CD4-positive, alpha-beta T cell (primary cell): ENCODE measurements around the gene BTRC. TPM values are rescaled to one million over a fixed set of nuclear protein-coding genes. Genes with fewer than 3 reads are reported as not detected.

ENCODE experiments used
- ATAC-seq: fragments of 200-7000 bp; cut with Tn5 transposase; one replicate; pipeline ENCODE4 v1.10.0; 2022; ENCODE audit warnings: mild to moderate bottlenecking; ENCODE audit not compliant: poor library complexity
- CTCF ChIA-PET: fragments of 350-600 bp; sonication (Branson Sonifier 250); formaldehyde crosslinking; loops from one replicate; lab custom pipeline; 2021; ENCODE audit warnings: antibody characterized with exemption, inconsistent platforms; lab: Charles Lee
- POLR2A ChIA-PET: fragments of 350-600 bp; sonication (Branson Sonifier 250); formaldehyde crosslinking; loops from one replicate; lab custom pipeline; 2021; ENCODE audit warnings: antibody characterized with exemption, inconsistent platforms; lab: Charles Lee
- DNase-seq, 14 experiments: peaks; one replicate each; pipeline ENCODE4 v3.0.0-alpha.2; 2013 to 2020; ENCODE audit warnings: mixed read lengths in 2 of 14
- H3K27ac ChIP-seq, 2 donors: one replicate each; pipeline versions ENCODE4 v1.5.1 to v1.7.0; 2013; ENCODE audit warnings: low read length in 2 of 2, low read depth in 1 of 2, mild to moderate bottlenecking in 1 of 2
- H3K27me3 ChIP-seq, 2 experiments: 1 replicate in 1 of 2; 2 replicates in 1 of 2; pipeline versions ENCODE4 v1.6.1 to v1.7.0; 2013; ENCODE audit warnings: low read length in 2 of 2, control low read depth in 1 of 2, mild to moderate bottlenecking in 1 of 2, moderate library complexity in 1 of 2; ENCODE audit not compliant: insufficient read depth in 2 of 2, control insufficient read depth in 1 of 2
- H3K36me3 ChIP-seq: one replicate; pipeline ENCODE4 v1.6.1; 2013; ENCODE audit warnings: low read length, control low read depth; ENCODE audit not compliant: insufficient read depth
- H3K4me1 ChIP-seq: one replicate; pipeline ENCODE4 v1.6.1; 2013; ENCODE audit warnings: low read length, control low read depth; ENCODE audit not compliant: insufficient read depth
- H3K4me3 ChIP-seq: one replicate; pipeline ENCODE4 v1.5.1; 2013; ENCODE audit warnings: mild to moderate bottlenecking, low read length, moderate library complexity
- H3K9me3 ChIP-seq, 2 experiments: 1 replicate in 1 of 2; 2 replicates in 1 of 2; pipeline versions ENCODE4 v1.6.1 to v1.7.0; 2013; ENCODE audit warnings: low read length in 2 of 2, mild to moderate bottlenecking in 2 of 2, control low read depth in 1 of 2, moderate library complexity in 1 of 2; ENCODE audit not compliant: control insufficient read depth in 1 of 2, insufficient read depth in 1 of 2
- H3K27ac Mint-ChIP-seq: one replicate; pipeline ENCODE4 v1.8.0; 2020; ENCODE audit warnings: mixed read lengths
- H3K27me3 Mint-ChIP-seq: one replicate; pipeline ENCODE4 v1.8.0; 2021; ENCODE audit warnings: mixed read lengths
- H3K36me3 Mint-ChIP-seq: one replicate; pipeline ENCODE4 v1.8.0; 2021; ENCODE audit warnings: low read depth, mixed read lengths
- H3K4me1 Mint-ChIP-seq: one replicate; pipeline ENCODE4 v1.8.0; 2021; ENCODE audit warnings: low read depth, mixed read lengths
- H3K4me3 Mint-ChIP-seq: one replicate; pipeline ENCODE4 v1.8.0; 2020; ENCODE audit warnings: mild to moderate bottlenecking, mixed read lengths
- H3K9me3 Mint-ChIP-seq: one replicate; pipeline ENCODE4 v1.8.0; 2020; ENCODE audit warnings: mixed read lengths
- intact Hi-C, 2 experiments: fragments of 100-400 bp; cut with DNase I in 1 of 2; cut with micrococcal nuclease in 1 of 2; formaldehyde crosslinking; loops; one replicate each; pipeline versions ENCODE4 v1.15.1 to v1.9.0; 2023 to 2025; cut with DNase I, micrococcal nuclease
- total RNA-seq, 174 experiments: library from RNA in 2 of 174; stranded (reverse) in 2 of 174; gene quantifications; one replicate each; pipeline ENCODE4 v1.2.3 and lab custom pipeline; 2021 to 2026
- TF ChIP-seq, protein P1 (sequence below): fragments of 200-600 bp; IDR thresholded peaks from one replicate; pipeline ENCODE4 v1.8.0; 2022; ENCODE audit warnings: antibody characterized with exemption, mild to moderate bottlenecking

BTRC gene
- total RNA-seq, 2 experiments from 2014 or later, result 13.1 to 13.2 TPM

DNA sequence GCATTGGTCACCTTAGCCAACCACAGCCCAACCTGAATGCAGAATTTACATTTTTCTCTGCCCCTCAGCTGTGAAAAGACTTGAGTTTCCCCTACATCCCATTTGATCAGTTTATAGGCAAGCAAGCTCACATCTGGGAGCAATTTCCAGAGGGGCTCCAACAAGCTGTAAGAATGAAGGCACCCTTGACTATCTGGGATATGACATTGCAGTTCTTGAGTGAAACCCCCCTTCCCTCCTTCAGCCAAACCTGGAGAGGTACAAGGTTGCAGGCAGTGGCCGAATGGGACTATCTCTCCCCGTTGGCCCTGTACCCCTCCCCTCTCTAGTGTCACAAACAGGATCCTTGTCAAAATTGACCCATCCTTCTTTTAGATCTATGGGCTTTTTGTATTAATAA lies 203.6 kb downstream of the BTRC start:
- Histone ChIP-seq H3K4me1 (peaks cover 19% of the 10 kb centered on the region), H3K36me3 (peaks cover 5% of the 10 kb centered on the region), H3K9me3 (peaks cover 0 to 8% of the 10 kb centered on the region in 2 experiments), H3K27ac (no peak overlapping the region), H3K27me3 (peaks cover 0 to 2% of the 10 kb centered on the region in 2 experiments), H3K4me3 (no peak overlapping the region)
- no peaks in the 10 kb centered on the region for H3K27me3 Mint-ChIP-seq
- no peak overlapping the region for H3K4me3 Mint-ChIP-seq
- no peak overlapping the region for H3K27ac Mint-ChIP-seq
- ChIA-PET CTCF (interaction anchor here (1.2 kb wide), 1 partner anchor 12 kb away, joined by 3 read pairs; no protein-coding TSS in a partner anchor), POLR2A (no interaction called here)
- DNase-seq (no peak), ATAC-seq (no peak)
- TF ChIP-seq, protein P1, sequence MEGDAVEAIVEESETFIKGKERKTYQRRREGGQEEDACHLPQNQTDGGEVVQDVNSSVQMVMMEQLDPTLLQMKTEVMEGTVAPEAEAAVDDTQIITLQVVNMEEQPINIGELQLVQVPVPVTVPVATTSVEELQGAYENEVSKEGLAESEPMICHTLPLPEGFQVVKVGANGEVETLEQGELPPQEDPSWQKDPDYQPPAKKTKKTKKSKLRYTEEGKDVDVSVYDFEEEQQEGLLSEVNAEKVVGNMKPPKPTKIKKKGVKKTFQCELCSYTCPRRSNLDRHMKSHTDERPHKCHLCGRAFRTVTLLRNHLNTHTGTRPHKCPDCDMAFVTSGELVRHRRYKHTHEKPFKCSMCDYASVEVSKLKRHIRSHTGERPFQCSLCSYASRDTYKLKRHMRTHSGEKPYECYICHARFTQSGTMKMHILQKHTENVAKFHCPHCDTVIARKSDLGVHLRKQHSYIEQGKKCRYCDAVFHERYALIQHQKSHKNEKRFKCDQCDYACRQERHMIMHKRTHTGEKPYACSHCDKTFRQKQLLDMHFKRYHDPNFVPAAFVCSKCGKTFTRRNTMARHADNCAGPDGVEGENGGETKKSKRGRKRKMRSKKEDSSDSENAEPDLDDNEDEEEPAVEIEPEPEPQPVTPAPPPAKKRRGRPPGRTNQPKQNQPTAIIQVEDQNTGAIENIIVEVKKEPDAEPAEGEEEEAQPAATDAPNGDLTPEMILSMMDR, result no peak
- peaks cover 26% of the 10 kb centered on the region for H3K36me3 Mint-ChIP-seq
- peaks cover 23% of the 10 kb centered on the region for H3K4me1 Mint-ChIP-seq
- no peaks in the 10 kb centered on the region for H3K9me3 Mint-ChIP-seq
- intact Hi-C loops, result no loop called here

DNA sequence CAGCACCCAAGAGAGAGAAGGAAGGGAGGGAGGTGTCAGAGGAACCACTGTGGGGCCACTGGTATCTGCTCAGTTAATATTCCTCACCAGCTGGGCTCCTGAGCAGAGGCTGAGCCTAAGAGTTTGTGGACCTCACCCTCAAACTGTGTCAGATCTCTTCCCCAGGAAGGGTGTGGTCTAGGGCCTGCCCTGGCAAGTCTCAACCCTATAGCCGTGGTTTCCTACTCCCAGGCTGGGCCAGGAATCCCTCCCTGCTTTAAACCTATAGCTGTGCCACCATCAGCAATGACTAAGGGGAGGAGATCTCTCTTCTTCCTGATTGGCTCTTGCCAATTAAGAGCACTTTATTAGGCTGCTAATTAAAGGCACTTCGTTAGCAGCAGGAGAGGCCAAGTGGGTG lies 204.2 kb downstream of the BTRC start:
- Histone ChIP-seq H3K27me3 (peaks cover 0 to 5% of the 10 kb centered on the region in 2 experiments), H3K9me3 (peaks cover 0 to 8% of the 10 kb centered on the region in 2 experiments), H3K4me1 (peaks cover 19% of the 10 kb centered on the region), H3K4me3 (no peak overlapping the region), H3K27ac (no peak overlapping the region), H3K36me3 (peaks cover 3% of the 10 kb centered on the region)
- ChIA-PET CTCF (interaction anchor here (1.2 kb wide), 1 partner anchor 12 kb away, joined by 3 read pairs; no protein-coding TSS in a partner anchor), POLR2A (no interaction called here)
- no peak overlapping the region for H3K27ac Mint-ChIP-seq
- H3K27me3 Mint-ChIP-seq, result peaks cover 2% of the 10 kb centered on the region
- H3K36me3 Mint-ChIP-seq, result peaks cover 19% of the 10 kb centered on the region
- H3K4me3 Mint-ChIP-seq, result no peak overlapping the region
- TF ChIP-seq, protein P1, result no peak
- H3K4me1 Mint-ChIP-seq, result peaks cover 23% of the 10 kb centered on the region
- no peaks in the 10 kb centered on the region for H3K9me3 Mint-ChIP-seq
- DNase-seq (peak in 2 of 14 experiments; percentile 9 to 18), ATAC-seq (peak; percentile 41)
- intact Hi-C loops, result no loop called here

DNA sequence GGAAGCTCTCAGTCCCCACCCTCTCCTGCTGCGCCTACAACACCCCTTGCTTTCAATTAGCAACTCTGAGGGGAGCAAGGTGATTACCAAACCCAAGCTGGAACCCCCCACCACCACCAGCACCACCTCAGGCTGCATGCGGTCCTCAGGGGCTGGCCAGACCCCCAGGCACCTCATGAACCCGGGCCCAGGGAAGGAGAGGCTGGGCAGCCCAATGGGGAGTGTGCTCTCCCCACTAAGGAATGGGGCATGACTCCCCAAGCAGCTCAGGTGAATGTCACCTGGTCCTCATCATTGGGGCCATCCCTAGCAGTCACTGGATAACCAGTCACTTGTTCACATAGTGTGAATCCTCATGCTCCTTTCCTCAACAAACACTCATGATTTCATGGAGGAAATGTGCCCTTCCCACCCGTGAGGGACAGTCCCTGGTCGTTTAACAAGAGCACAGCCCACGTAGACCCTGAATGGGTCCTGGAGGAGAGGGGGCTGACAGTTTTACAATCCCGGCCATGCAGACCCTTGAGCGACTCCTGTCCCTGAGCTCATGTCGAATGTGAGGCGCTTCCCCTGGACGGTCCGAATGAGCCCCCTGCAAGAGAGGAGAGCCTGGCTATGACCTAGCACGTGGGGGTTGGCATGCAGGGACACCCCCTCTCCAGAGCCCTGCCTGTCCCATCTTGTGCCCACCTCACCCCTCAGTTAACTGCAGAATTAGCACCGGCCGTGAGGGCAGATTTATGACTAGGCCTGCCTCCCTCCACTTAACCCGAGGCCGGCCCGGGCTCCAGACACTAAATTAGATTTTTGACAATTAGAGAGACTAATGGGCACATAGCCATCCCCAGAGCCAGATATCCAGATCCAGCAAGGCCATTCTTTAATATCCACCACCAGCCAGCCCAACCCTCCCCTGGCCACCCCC lies 205.0 kb downstream of the BTRC start:
- Mint-ChIP-seq H3K27ac (no peak overlapping the region), H3K4me3 (no peak overlapping the region), H3K36me3 (peaks cover 12% of the 10 kb centered on the region), H3K4me1 (peaks cover 23% of the 10 kb centered on the region), H3K27me3 (peaks cover 10% of the 10 kb centered on the region), H3K9me3 (no peaks in the 10 kb centered on the region)
- H3K4me3 ChIP-seq, result no peak overlapping the region
- POLR2A ChIA-PET, result no interaction called here
- peaks cover 3% of the 10 kb centered on the region for H3K36me3 ChIP-seq
- intact Hi-C loops, result no loop called here
- CTCF ChIA-PET, result interaction anchor here (1.2 kb wide), 1 partner anchor 11 kb away, joined by 3 read pairs; no protein-coding TSS in a partner anchor
- no peak overlapping the region for H3K27ac ChIP-seq
- TF ChIP-seq, protein P1, result no peak
- no peak for DNase-seq
- ATAC-seq, result no peak
- H3K9me3 ChIP-seq, result peaks cover 0 to 8% of the 10 kb centered on the region in 2 experiments
- H3K4me1 ChIP-seq, result peaks cover 19% of the 10 kb centered on the region
- H3K27me3 ChIP-seq, result peaks cover 0 to 6% of the 10 kb centered on the region in 2 experiments
